K562 (cell line): ENCODE results near the gene CTSW. TPM values are rescaled to one million over a fixed set of nuclear protein-coding genes. Genes with fewer than 3 reads are reported as not detected.
A peak's percentile ranks its signal among the peaks of the same experiment; 100 is the strongest.

Experiments used
- ATAC-seq: fragments of 200-7000 bp; cut with Tn5 transposase; 3 replicates; pipeline ENCODE4 v1.9.1; 2020; ENCODE audit warnings: moderate library complexity
- BruUV-seq: library from RNA; stranded (reverse); fragments of 400-500 nt; replicated peaks from 2 replicates; lab custom pipeline; 2021; lab: Mats Ljungman, UMichigan
- CTCF ChIA-PET: fragments of 300-600 bp; formaldehyde crosslinking; extraction: SDS; loops from one replicate; lab custom pipeline; 2021; ENCODE audit warnings: low intra/inter-chr PET ratio; lab: Yijun Ruan, JAX
- POLR2A ChIA-PET: fragments of 300-600, 350-650 bp; sonication (Branson Sonifier 250); formaldehyde crosslinking; extraction: SDS; loops from one replicate; lab custom pipeline; 2021; ENCODE audit warnings: antibody characterized with exemption, inconsistent platforms; lab: Yijun Ruan, JAX
- DNase-seq, 4 experiments: peaks; one replicate each; pipeline versions ENCODE4 v3.0.0 to v3.0.0-alpha.2; 2011 to 2018; ENCODE audit warnings: low spot score in 3 of 4, mixed read lengths in 3 of 4; ENCODE audit errors: extremely low read depth in 1 of 4
- FAIRE-seq: peaks from 2 replicates; lab custom pipeline; 2011; peaks lifted over from hg19 to GRCh38; lab: Jason Lieb, UNC
- H2AFZ ChIP-seq: 2 replicates; pipeline ENCODE4 v1.6.0; 2011; ENCODE audit warnings: low read depth, low read length, control low read depth, inconsistent platforms
- H3K27ac ChIP-seq: fragments of 200-600 bp; 3 replicates; pipeline ENCODE4 v1.8.0; 2011; ENCODE audit warnings: low read depth, mild to moderate bottlenecking, control low read depth, inconsistent platforms, low read length, moderate library complexity, mixed read lengths; ENCODE audit errors: extremely low read depth
- H3K27me3 ChIP-seq, 2 experiments: fragments of 300-600 bp in 1 of 2; 2 replicates in 1 of 2; 3 replicates in 1 of 2; pipeline versions ENCODE4 v1.6.0 to v1.8.0; 2011; ENCODE audit warnings: inconsistent platforms in 2 of 2, low read length in 2 of 2, mild to moderate bottlenecking in 1 of 2, mixed read lengths in 1 of 2, moderate library complexity in 1 of 2; ENCODE audit not compliant: control insufficient read depth in 2 of 2, insufficient read depth in 2 of 2
- H3K36me3 ChIP-seq: fragments of 300-600 bp; 3 replicates; pipeline ENCODE4 v1.8.0; 2011; ENCODE audit warnings: mild to moderate bottlenecking, low read length, inconsistent platforms; ENCODE audit not compliant: control insufficient read depth, insufficient read depth
- H3K4me1 ChIP-seq, 2 experiments: fragments of 200-600 bp in 1 of 2; replicated peaks in 1 of 2; 2 replicates in 1 of 2; 3 replicates in 1 of 2; pipeline versions ENCODE4 v1.5.1 to v1.8.0; 2011; ENCODE audit warnings: inconsistent platforms in 2 of 2, low read length in 2 of 2, mild to moderate bottlenecking in 1 of 2, mixed read lengths in 1 of 2, moderate library complexity in 1 of 2; ENCODE audit not compliant: control insufficient read depth in 2 of 2, insufficient read depth in 2 of 2
- H3K4me2 ChIP-seq: 2 replicates; pipeline ENCODE4 v1.6.1; 2011; ENCODE audit warnings: low read length, control low read depth, inconsistent platforms, mixed read lengths; ENCODE audit not compliant: insufficient read depth
- H3K4me3 ChIP-seq: fragments of 200-600 bp; sonication (generic), shearing (Covaris generic); 2 replicates; pipeline ENCODE4 v1.5.1; 2016; ENCODE audit warnings: control low read depth, inconsistent platforms
- H3K79me2 ChIP-seq: fragments of 200-600 bp; 3 replicates; pipeline ENCODE4 v1.8.0; 2011; ENCODE audit warnings: low read length, inconsistent platforms; ENCODE audit not compliant: control insufficient read depth, insufficient read depth
- H3K9ac ChIP-seq, 2 experiments: 2 replicates each; pipeline versions ENCODE4 v1.6.0 to v1.6.1; 2011; ENCODE audit warnings: low read depth in 2 of 2, low read length in 2 of 2, control low read depth in 1 of 2, inconsistent platforms in 1 of 2, mild to moderate bottlenecking in 1 of 2, mixed read lengths in 1 of 2; ENCODE audit not compliant: insufficient read depth in 1 of 2
- H3K9me1 ChIP-seq: one replicate; pipeline ENCODE4 v1.6.0; 2011; ENCODE audit warnings: inconsistent platforms, mild to moderate bottlenecking, low read length, moderate library complexity; ENCODE audit not compliant: control insufficient read depth, insufficient read depth
- H3K9me3 ChIP-seq: replicated peaks from 2 replicates; pipeline ENCODE4 v1.5.1; 2011; ENCODE audit warnings: low read depth, low read length, inconsistent platforms; ENCODE audit not compliant: control insufficient read depth, insufficient read depth
- H4K20me1 ChIP-seq: replicated peaks from 2 replicates; pipeline ENCODE4 v1.6.1; 2011; ENCODE audit warnings: low read length, inconsistent platforms, mixed read lengths; ENCODE audit not compliant: control insufficient read depth, insufficient read depth
- HDAC1 ChIP-seq, 2 experiments: fragments of 450-650 bp; IDR thresholded peaks; 2 replicates each; pipeline ENCODE4 v1.6.1; 2016 to 2017; ENCODE audit warnings: inconsistent platforms in 1 of 2, mild to moderate bottlenecking in 1 of 2, moderate library complexity in 1 of 2
- POLR2B ChIP-seq: fragments of 450-650 bp; IDR thresholded peaks from 2 replicates; pipeline ENCODE4 v1.6.1; 2018; ENCODE audit warnings: low read depth; ENCODE audit not compliant: partially characterized antibody
- RFX1 ChIP-seq: fragments of 450-650 bp; IDR thresholded peaks from 2 replicates; pipeline ENCODE4 v1.6.1; 2016; ENCODE audit warnings: mild to moderate bottlenecking, moderate library complexity
- SIN3A ChIP-seq, 2 experiments: fragments of 150-350 bp in 1 of 2; IDR thresholded peaks; 2 replicates each; pipeline ENCODE4 v1.6.1; 2011 to 2016; ENCODE audit warnings: borderline replicate concordance in 2 of 2, low read depth in 2 of 2, low read length in 2 of 2, mild to moderate bottlenecking in 2 of 2, moderate library complexity in 2 of 2; ENCODE audit not compliant: control insufficient read depth in 1 of 2
- ZNF584 ChIP-seq: fragments of 200-800 bp; sonication (Bioruptor generic); IDR thresholded peaks from 2 replicates; pipeline ENCODE4 v1.6.1; 2016; ENCODE audit warnings: low read depth, mild to moderate bottlenecking, missing genetic modification characterization, missing compliant biosample characterization
- ZNF644 ChIP-seq: fragments of 200-800 bp; sonication (Bioruptor generic); IDR thresholded peaks from 2 replicates; pipeline ENCODE4 v1.6.1; 2016; ENCODE audit warnings: low read depth, missing genetic modification characterization, missing compliant biosample characterization
- ZSCAN32 ChIP-seq: fragments of 450-650 bp; formaldehyde crosslinking; IDR thresholded peaks from 2 replicates; pipeline ENCODE4 v1.4.0; 2020; ENCODE audit warnings: mild to moderate bottlenecking, moderate library complexity
- WGBS: fragments of 100-300 bp; shearing (Covaris generic); methylation state at CpG from one replicate; pipeline ENCODE4 v1.1.6; 2016; ENCODE audit warnings: low coverage, mixed read lengths; ENCODE audit not compliant: insufficient coverage; ENCODE audit errors: missing lambda C conversion rate; 5-methylcytosine and 5-hydroxymethylcytosine counted together
- in situ Hi-C: fragments of 300-500 bp; cut with MboI; formaldehyde crosslinking; loops from 4 replicates; pipeline ENCODE4 v1.15.0; 2018; ENCODE audit warnings: inconsistent platforms, mixed read lengths
- intact Hi-C: fragments of 100-400 bp; cut with micrococcal nuclease; formaldehyde crosslinking; loops from 2 replicates; pipeline ENCODE4 v1.14.2; 2022
- polyA plus RNA-seq, 8 experiments: library from polyadenylated mRNA; depleted of rRNA in 4 of 8; stranded (reverse) in 5 of 8; unstranded in 3 of 8; fragments of >200 nt; fragmentation: Nextera tagmentation in 2 of 8; fragmentation: Illumina TruSeq in 1 of 8; extraction: Ambion mirVana in 2 of 8; extraction: Trizol in 1 of 8; gene quantifications; 2 replicates each; pipeline versions ENCODE4 v1.2.1 to v1.2.3, GENCODE V29; 2011 to 2014; ENCODE audit warnings: inconsistent platforms in 1 of 8, missing spikeins in 1 of 8
- total RNA-seq, 7 experiments: library from RNA; depleted of rRNA in 6 of 7; stranded (reverse); fragments of >200 nt in 6 of 7; fragmentation: Illumina TruSeq in 2 of 7; extraction: Trizol in 2 of 7; gene quantifications; 2 replicates each; pipeline versions ENCODE4 v1.2.1 to v1.2.3, GENCODE V29; 2011 to 2021; ENCODE audit warnings: low replicate concordance in 1 of 7
- TF ChIP-seq, protein P1 (sequence below), 2 experiments: fragments of 450-650 bp; IDR thresholded peaks; 2 replicates each; pipeline ENCODE4 v1.6.1; 2016
- TF ChIP-seq, protein P2 (sequence below): fragments of 450-650 bp; IDR thresholded peaks from 2 replicates; pipeline ENCODE4 v1.6.1; 2017; ENCODE audit warnings: antibody characterized with exemption
- TF ChIP-seq, protein P3 (sequence below), 3 experiments: fragments of 200-800 bp in 1 of 3; fragments of 250-450 bp in 1 of 3; fragments of 450-650 bp in 1 of 3; sonication (Bioruptor Pico) in 1 of 3; sonication (Bioruptor generic) in 1 of 3; formaldehyde crosslinking in 1 of 3; IDR thresholded peaks; 2 replicates each; pipeline versions ENCODE4 v1.6.1 to v1.8.0; 2016 to 2022; ENCODE audit warnings: mild to moderate bottlenecking in 2 of 3, missing genetic modification characterization in 2 of 3, missing compliant biosample characterization in 1 of 3, moderate library complexity in 1 of 3

The CTSW gene
- total and polyA plus RNA-seq, 9 of the 15 experiments (the other 6 are each of a cell fraction or from before 2014, with no cell fraction given), result 0.04 TPM; not detected in 8

DNA sequence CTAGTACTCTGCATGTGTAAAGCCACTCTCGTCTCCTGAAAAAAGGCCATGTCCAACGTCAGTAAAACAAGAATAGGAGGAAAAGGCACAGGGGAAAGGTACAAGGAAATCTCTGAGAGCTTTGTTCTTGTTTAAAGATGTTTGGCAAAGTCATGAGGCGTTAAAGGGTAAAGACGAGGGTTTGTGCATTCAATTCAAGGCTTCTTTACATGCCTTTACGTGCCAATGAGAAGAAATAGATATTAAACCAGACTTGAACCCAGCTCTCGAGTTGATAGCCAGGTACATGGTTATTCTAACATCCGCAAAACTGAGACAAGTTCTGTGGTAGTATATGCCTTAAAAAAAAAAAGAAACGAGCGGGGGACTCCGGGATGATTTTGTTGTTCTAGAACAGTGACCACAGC is 21.0 kb upstream of the CTSW start (continued):
- TF ChIP-seq HDAC1 (IDR thresholded peaks at IDR 0.05), result peak in 1 of 2 experiments; percentile 45; a peak in 2 of 4 replicates
- TF ChIP-seq SIN3A (IDR thresholded peaks at IDR 0.05; ENCODE audit: borderline replicate concordance in 2 of 2, control insufficient read depth in 1 of 2, low read depth in 2 of 2, low read length in 2 of 2), result peak in 1 of 2 experiments; percentile 34; a peak in 1 of 4 replicates
- TF ChIP-seq, protein P1, sequence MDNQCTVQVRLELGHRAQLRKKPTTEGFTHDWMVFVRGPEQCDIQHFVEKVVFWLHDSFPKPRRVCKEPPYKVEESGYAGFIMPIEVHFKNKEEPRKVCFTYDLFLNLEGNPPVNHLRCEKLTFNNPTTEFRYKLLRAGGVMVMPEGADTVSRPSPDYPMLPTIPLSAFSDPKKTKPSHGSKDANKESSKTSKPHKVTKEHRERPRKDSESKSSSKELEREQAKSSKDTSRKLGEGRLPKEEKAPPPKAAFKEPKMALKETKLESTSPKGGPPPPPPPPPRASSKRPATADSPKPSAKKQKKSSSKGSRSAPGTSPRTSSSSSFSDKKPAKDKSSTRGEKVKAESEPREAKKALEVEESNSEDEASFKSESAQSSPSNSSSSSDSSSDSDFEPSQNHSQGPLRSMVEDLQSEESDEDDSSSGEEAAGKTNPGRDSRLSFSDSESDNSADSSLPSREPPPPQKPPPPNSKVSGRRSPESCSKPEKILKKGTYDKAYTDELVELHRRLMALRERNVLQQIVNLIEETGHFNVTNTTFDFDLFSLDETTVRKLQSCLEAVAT (IDR thresholded peaks at IDR 0.05), result peak; percentile 6 to 55; a peak in 1 of 4 replicates

DNA sequence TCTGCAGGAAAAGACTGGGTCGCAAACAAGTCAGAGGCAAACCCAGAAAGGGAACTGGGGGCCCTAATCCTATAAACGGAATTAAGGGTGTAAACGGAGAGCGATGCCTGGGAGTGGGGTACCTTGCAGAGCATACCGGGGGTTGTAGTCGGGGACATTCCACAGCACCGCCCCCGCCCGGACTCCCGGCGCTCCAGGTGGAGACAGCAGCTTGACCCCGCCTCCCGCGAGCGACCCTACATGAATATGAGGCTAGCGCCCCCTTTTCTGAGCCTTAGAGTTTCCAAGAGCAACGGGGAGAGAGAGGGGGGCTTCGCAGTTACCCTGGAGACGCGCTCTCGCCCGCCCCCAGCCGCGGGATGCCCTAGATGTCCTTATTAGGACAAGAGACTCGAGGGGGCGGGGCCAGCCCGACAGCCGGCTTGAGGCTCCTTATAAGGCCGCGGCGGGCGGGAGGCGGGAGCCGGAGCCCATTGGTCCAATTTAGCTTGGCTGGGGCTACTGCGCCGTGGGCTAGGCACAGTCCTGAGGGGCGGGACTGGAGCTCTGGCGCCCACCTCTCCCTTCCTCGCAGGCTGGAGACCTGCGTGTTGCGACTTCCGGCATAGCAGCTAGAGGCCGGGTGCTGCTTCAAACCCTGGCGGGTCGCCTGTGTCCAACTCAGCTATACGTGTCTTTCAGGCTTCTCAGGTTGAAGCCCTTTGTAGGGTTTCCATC is 20.4 kb upstream of the CTSW start:
- Histone ChIP-seq H3K79me2 (peaks cover 63% of the 10 kb centered on the region), H3K9ac (peak overlapping the region; percentile 99 to 100), H3K9me3 (no peaks in the 10 kb centered on the region), H4K20me1 (peaks cover 22% of the 10 kb centered on the region), H3K4me1 (peaks cover 14 to 72% of the 10 kb centered on the region in 2 experiments), H3K9me1 (peaks cover 11% of the 10 kb centered on the region), H3K4me3 (peak overlapping the region; percentile 95), H3K27me3 (no peaks in the 10 kb centered on the region; a peak in 1 of 5 replicates), H3K4me2 (peak overlapping the region; percentile 95), H2AFZ (peak overlapping the region; percentile 69), H3K36me3 (peaks cover 57% of the 10 kb centered on the region), H3K27ac (peak overlapping the region; percentile 96)
- in situ Hi-C loops (no loop called here), intact Hi-C loops (loop anchor here (5.0 kb wide), 1 partner anchor 43 kb away; the partner anchor contains the start of gene FOSL1)
- WGBS, result under 1% methylated on average over 41 of the region's 46 CpGs
- FAIRE-seq, result peak; percentile 90
- DNase-seq, result peak; percentile 82 to 100 (median 89)
- no TSS peak for BruUV-seq
- ChIA-PET CTCF (interaction anchor here (0.9 to 1.1 kb wide), 2 partner anchors 41 to 130 kb away, joined by 3 read pairs; no protein-coding TSS in a partner anchor), POLR2A (interaction anchor here (0.6 to 5.6 kb wide), 38 partner anchors 10 to 738 kb away, joined by 3 to 151 read pairs (median 4); partner anchors contain the start of genes AP5B1, BANF1, CCDC85B and EIF1AD)
- ATAC-seq, result peak; percentile 80
- TF ChIP-seq ZNF584 (CRISPR knock-in tag), result peak; percentile 92
- TF ChIP-seq ZSCAN32 (CRISPR knock-in tag), result no peak
- TF ChIP-seq, protein P2, sequence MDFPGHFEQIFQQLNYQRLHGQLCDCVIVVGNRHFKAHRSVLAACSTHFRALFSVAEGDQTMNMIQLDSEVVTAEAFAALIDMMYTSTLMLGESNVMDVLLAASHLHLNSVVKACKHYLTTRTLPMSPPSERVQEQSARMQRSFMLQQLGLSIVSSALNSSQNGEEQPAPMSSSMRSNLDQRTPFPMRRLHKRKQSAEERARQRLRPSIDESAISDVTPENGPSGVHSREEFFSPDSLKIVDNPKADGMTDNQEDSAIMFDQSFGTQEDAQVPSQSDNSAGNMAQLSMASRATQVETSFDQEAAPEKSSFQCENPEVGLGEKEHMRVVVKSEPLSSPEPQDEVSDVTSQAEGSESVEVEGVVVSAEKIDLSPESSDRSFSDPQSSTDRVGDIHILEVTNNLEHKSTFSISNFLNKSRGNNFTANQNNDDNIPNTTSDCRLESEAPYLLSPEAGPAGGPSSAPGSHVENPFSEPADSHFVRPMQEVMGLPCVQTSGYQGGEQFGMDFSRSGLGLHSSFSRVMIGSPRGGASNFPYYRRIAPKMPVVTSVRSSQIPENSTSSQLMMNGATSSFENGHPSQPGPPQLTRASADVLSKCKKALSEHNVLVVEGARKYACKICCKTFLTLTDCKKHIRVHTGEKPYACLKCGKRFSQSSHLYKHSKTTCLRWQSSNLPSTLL, result no peak
- peak; percentile 93 for TF ChIP-seq RFX1
- TF ChIP-seq ZNF644 (tag), result peak; percentile 97
- peak; percentile 94 for TF ChIP-seq POLR2B
- TF ChIP-seq, protein P3, sequence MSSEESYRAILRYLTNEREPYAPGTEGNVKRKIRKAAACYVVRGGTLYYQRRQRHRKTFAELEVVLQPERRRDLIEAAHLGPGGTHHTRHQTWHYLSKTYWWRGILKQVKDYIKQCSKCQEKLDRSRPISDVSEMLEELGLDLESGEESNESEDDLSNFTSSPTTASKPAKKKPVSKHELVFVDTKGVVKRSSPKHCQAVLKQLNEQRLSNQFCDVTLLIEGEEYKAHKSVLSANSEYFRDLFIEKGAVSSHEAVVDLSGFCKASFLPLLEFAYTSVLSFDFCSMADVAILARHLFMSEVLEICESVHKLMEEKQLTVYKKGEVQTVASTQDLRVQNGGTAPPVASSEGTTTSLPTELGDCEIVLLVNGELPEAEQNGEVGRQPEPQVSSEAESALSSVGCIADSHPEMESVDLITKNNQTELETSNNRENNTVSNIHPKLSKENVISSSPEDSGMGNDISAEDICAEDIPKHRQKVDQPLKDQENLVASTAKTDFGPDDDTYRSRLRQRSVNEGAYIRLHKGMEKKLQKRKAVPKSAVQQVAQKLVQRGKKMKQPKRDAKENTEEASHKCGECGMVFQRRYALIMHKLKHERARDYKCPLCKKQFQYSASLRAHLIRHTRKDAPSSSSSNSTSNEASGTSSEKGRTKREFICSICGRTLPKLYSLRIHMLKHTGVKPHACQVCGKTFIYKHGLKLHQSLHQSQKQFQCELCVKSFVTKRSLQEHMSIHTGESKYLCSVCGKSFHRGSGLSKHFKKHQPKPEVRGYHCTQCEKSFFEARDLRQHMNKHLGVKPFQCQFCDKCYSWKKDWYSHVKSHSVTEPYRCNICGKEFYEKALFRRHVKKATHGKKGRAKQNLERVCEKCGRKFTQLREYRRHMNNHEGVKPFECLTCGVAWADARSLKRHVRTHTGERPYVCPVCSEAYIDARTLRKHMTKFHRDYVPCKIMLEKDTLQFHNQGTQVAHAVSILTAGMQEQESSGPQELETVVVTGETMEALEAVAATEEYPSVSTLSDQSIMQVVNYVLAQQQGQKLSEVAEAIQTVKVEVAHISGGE (CRISPR knock-in tag; IDR thresholded peaks at IDR 0.05), result peak in 1 of 3 experiments; percentile 85; a peak in 2 of 6 replicates
